Endothelial cell of umbilical vein (primary cell): ENCODE measurements around the gene ANKIB1. TPM values are rescaled to one million over a fixed set of nuclear protein-coding genes. Genes with fewer than 3 reads are reported as not detected.

Source experiments
- BruUV-seq: library from RNA; stranded (reverse); fragments of 400-500 nt; replicated peaks from 2 replicates; lab custom pipeline; 2021; lab: Mats Ljungman, UMichigan
- CTCF ChIA-PET: fragments of 300-600, 350-600 bp; sonication (Branson Sonifier 250); formaldehyde crosslinking; loops from one replicate; lab custom pipeline; 2021; ENCODE audit warnings: antibody characterized with exemption, inconsistent platforms; lab: Charles Lee
- POLR2A ChIA-PET: fragments of 300-600, 350-600 bp; sonication (Branson Sonifier 250); formaldehyde crosslinking; loops from one replicate; lab custom pipeline; 2021; ENCODE audit warnings: antibody characterized with exemption, inconsistent platforms; lab: Charles Lee
- DNase-seq: peaks from one replicate; pipeline ENCODE4 v3.0.0-alpha.2; 2011; ENCODE audit warnings: low read depth, low spot score
- FAIRE-seq: peaks from 2 replicates; lab custom pipeline; 2011; peaks lifted over from hg19 to GRCh38; lab: Jason Lieb, UNC
- H2AFZ ChIP-seq: 2 replicates; pipeline ENCODE4 v1.6.0; 2012; ENCODE audit warnings: low read depth, low read length, control low read depth, inconsistent platforms
- H3K27ac ChIP-seq: 2 replicates; pipeline ENCODE4 v1.5.1; 2011; ENCODE audit warnings: low read depth, mild to moderate bottlenecking, control low read depth, low read length, moderate library complexity; ENCODE audit not compliant: insufficient read depth
- H3K27me3 ChIP-seq, 2 experiments: 2 replicates each; pipeline versions ENCODE4 v1.6.0 to v1.6.1; 2011; ENCODE audit warnings: low read length in 2 of 2, mixed read lengths in 1 of 2; ENCODE audit not compliant: control insufficient read depth in 2 of 2, insufficient read depth in 2 of 2
- H3K36me3 ChIP-seq, 2 experiments: 2 replicates in 1 of 2; 3 replicates in 1 of 2; pipeline ENCODE4 v1.5.1; 2011; ENCODE audit warnings: low read length in 2 of 2, mild to moderate bottlenecking in 1 of 2, moderate library complexity in 1 of 2; ENCODE audit not compliant: control insufficient read depth in 2 of 2, insufficient read depth in 2 of 2; ENCODE audit errors: extremely low read depth in 1 of 2
- H3K4me1 ChIP-seq: 3 replicates; pipeline ENCODE4 v1.5.1; 2011; ENCODE audit warnings: mild to moderate bottlenecking, low read length; ENCODE audit not compliant: control insufficient read depth, insufficient read depth; ENCODE audit errors: extremely low read depth
- H3K4me2 ChIP-seq: 2 replicates; pipeline ENCODE4 v1.6.1; 2011; ENCODE audit warnings: low read length, control low read depth, mixed read lengths; ENCODE audit not compliant: insufficient read depth
- H3K4me3 ChIP-seq, 3 experiments: fragments of 200-600 bp in 1 of 3; sonication (generic), shearing (Covaris generic) in 1 of 3; replicated peaks in 1 of 3; 2 replicates each; pipeline ENCODE4 v1.5.1; 2011 to 2016; ENCODE audit warnings: control low read depth in 3 of 3, low read length in 3 of 3, mild to moderate bottlenecking in 2 of 3, inconsistent platforms in 1 of 3, low read depth in 1 of 3, moderate library complexity in 1 of 3; ENCODE audit not compliant: insufficient read depth in 1 of 3
- H3K79me2 ChIP-seq: 2 replicates; pipeline ENCODE4 v1.6.0; 2012; ENCODE audit warnings: low read length, inconsistent platforms; ENCODE audit not compliant: control insufficient read depth, insufficient read depth
- H3K9ac ChIP-seq: replicated peaks from 2 replicates; pipeline ENCODE3; 2011; ENCODE audit warnings: low read length, control low read depth; ENCODE audit not compliant: insufficient read depth; ENCODE audit errors: extremely low read depth
- H3K9me1 ChIP-seq: replicated peaks from 3 replicates; pipeline ENCODE4 v1.6.0; 2011; ENCODE audit warnings: mild to moderate bottlenecking, low read length; ENCODE audit not compliant: control insufficient read depth, insufficient read depth; ENCODE audit errors: extremely low read depth
- H3K9me3 ChIP-seq: replicated peaks from 2 replicates; pipeline ENCODE4 v1.5.1; 2012; ENCODE audit warnings: low read length, inconsistent platforms; ENCODE audit not compliant: control insufficient read depth, insufficient read depth
- H4K20me1 ChIP-seq: replicated peaks from 2 replicates; pipeline ENCODE3; 2011; ENCODE audit warnings: mild to moderate bottlenecking, low read length; ENCODE audit not compliant: control insufficient read depth, insufficient read depth; ENCODE audit errors: extremely low read depth
- EZH2 ChIP-seq: IDR thresholded peaks from 2 replicates; pipeline ENCODE4 v1.6.1; 2012; ENCODE audit warnings: borderline replicate concordance, low read depth, mild to moderate bottlenecking, moderate library complexity, low read length, inconsistent platforms; ENCODE audit not compliant: severe bottlenecking
- FOS ChIP-seq: IDR thresholded peaks from 2 replicates; pipeline ENCODE4 v1.6.1; 2011; ENCODE audit warnings: mild to moderate bottlenecking, low read length, moderate library complexity, borderline replicate concordance; ENCODE audit not compliant: insufficient read depth
- GATA2 ChIP-seq: IDR thresholded peaks from 2 replicates; pipeline ENCODE4 v1.7.0; 2011; ENCODE audit warnings: low read depth, mild to moderate bottlenecking, moderate library complexity, mixed read lengths, low read length; ENCODE audit not compliant: insufficient read length, insufficient read depth
- JUN ChIP-seq: IDR thresholded peaks from 2 replicates; pipeline ENCODE4 v1.6.1; 2011; ENCODE audit warnings: borderline replicate concordance, low read depth; ENCODE audit not compliant: insufficient read length, insufficient read depth
- MYC ChIP-seq: IDR thresholded peaks from one replicate; pipeline ENCODE4 v1.6.1; 2011; ENCODE audit warnings: mild to moderate bottlenecking, low read depth, low read length
- POLR2A ChIP-seq: IDR thresholded peaks from 2 replicates; pipeline ENCODE4 v1.6.1; 2012; ENCODE audit warnings: low read depth, mild to moderate bottlenecking, control low read depth, low read length
- POLR2AphosphoS5 ChIP-seq: IDR thresholded peaks from 2 replicates; pipeline ENCODE4 v1.6.1; 2012; ENCODE audit warnings: low read depth, mild to moderate bottlenecking, control low read depth, low read length, moderate library complexity; ENCODE audit not compliant: insufficient read depth
- dilution Hi-C: fragments of 300-500 bp; cut with MboI; formaldehyde crosslinking; loops from one replicate; pipeline ENCODE4 v1.15.0; 2019; ENCODE audit warnings: low sequenced_read_pairs; ENCODE audit not compliant: extremely low pct_ligation_motif_present
- intact Hi-C: fragments of 100-400 bp; cut with micrococcal nuclease; formaldehyde crosslinking; loops from one replicate; pipeline ENCODE4 v1.10.0; 2022
- polyA plus RNA-seq, 4 experiments: library from polyadenylated mRNA; depleted of rRNA in 3 of 4; stranded (reverse) in 3 of 4; unstranded in 1 of 4; fragments of >200 nt; gene quantifications; 2 replicates each; pipeline versions ENCODE4 v1.2.1 to v1.2.3, GENCODE V29; 2011 to 2012; ENCODE audit warnings: missing spikeins in 1 of 4
- total RNA-seq: library from RNA; stranded (reverse); gene quantifications from 2 replicates; pipeline ENCODE4 v1.2.3, GENCODE V29; 2021
- TF ChIP-seq, protein P1 (sequence below): IDR thresholded peaks from 2 replicates; pipeline ENCODE4 v1.6.1; 2011; ENCODE audit not compliant: insufficient read depth, insufficient read length
- TF ChIP-seq, protein P2 (sequence below), 2 donors: IDR thresholded peaks; 1 replicate in 1 of 2; 2 replicates in 1 of 2; pipeline ENCODE4 v1.5.1; 2011; ENCODE audit warnings: low read length in 2 of 2, mild to moderate bottlenecking in 2 of 2, moderate library complexity in 2 of 2, control low read depth in 1 of 2, inconsistent platforms in 1 of 2, low read depth in 1 of 2; ENCODE audit not compliant: insufficient read depth in 1 of 2; ENCODE audit errors: extremely low read depth in 1 of 2

Gene ANKIB1
- total and polyA plus RNA-seq, 2 donors (not counting 3 experiments of a cell fraction or from before 2014, with no cell fraction given): 16.9 to 56.5 TPM

DNA sequence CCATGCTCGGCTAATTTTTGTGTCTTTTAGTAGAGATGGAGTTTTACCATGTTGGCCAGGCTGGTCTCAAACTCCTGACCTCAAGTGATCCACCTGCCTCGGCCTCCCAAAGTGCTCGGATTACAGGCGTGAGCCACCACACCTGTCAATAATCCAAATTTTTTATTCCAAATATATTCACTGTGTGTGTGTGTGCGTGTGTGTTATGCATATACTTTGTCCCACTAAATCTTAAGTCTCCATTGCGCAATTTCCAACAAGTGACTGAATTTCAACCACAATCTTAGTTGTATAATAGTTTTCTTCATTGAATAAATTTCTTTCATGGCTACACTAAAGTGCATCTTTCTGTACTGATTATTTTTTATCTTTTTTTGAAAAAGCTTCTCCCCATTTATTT is 2.8 kb upstream of the ANKIB1 start:
- Histone ChIP-seq H3K4me3 (no peak overlapping the region), H3K79me2 (peaks cover 41% of the 10 kb centered on the region), H3K4me2 (no peak overlapping the region), H3K36me3 (peaks cover 2 to 18% of the 10 kb centered on the region in 2 experiments), H3K9me1 (no peaks in the 10 kb centered on the region), H3K9ac (no peak overlapping the region), H2AFZ (no peak overlapping the region), H3K4me1 (peaks cover 19% of the 10 kb centered on the region), H3K27me3 (no peaks in the 10 kb centered on the region), H3K9me3 (no peaks in the 10 kb centered on the region), H4K20me1 (peaks cover 3% of the 10 kb centered on the region), H3K27ac (no peak overlapping the region)
- ChIA-PET CTCF (no interaction called here), POLR2A (no interaction called here)
- FAIRE-seq (no peak), DNase-seq (no peak)
- intact Hi-C loops (loop anchor here (10.0 kb wide), 1 partner anchor 108 kb away; the partner anchor contains the start of gene CYP51A1), dilution Hi-C loops (no loop called here)
- BruUV-seq: no TSS peak
- TF ChIP-seq POLR2AphosphoS5 (no peak), MYC (no peak), JUN (no peak), EZH2 (no peak), GATA2 (no peak), FOS (no peak), POLR2A (no peak)
- TF ChIP-seq, protein P1, sequence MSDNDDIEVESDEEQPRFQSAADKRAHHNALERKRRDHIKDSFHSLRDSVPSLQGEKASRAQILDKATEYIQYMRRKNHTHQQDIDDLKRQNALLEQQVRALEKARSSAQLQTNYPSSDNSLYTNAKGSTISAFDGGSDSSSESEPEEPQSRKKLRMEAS: no peak
- TF ChIP-seq, protein P2, sequence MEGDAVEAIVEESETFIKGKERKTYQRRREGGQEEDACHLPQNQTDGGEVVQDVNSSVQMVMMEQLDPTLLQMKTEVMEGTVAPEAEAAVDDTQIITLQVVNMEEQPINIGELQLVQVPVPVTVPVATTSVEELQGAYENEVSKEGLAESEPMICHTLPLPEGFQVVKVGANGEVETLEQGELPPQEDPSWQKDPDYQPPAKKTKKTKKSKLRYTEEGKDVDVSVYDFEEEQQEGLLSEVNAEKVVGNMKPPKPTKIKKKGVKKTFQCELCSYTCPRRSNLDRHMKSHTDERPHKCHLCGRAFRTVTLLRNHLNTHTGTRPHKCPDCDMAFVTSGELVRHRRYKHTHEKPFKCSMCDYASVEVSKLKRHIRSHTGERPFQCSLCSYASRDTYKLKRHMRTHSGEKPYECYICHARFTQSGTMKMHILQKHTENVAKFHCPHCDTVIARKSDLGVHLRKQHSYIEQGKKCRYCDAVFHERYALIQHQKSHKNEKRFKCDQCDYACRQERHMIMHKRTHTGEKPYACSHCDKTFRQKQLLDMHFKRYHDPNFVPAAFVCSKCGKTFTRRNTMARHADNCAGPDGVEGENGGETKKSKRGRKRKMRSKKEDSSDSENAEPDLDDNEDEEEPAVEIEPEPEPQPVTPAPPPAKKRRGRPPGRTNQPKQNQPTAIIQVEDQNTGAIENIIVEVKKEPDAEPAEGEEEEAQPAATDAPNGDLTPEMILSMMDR (IDR thresholded peaks at IDR 0.05; ENCODE audit: extremely low read depth in 1 of 2, insufficient read depth in 1 of 2, low read depth in 1 of 2, low read length in 2 of 2): no peak
